Fibroblast of skin of right quadriceps (primary cell): ENCODE results near the gene DGKQ.
"Not testable (repeated sequence)": the region's sequence is repeated elsewhere in the genome, so short reads cannot be mapped to it uniquely, and the experiment has no call there.

Source experiments
- DNase-seq: peaks from one replicate; pipeline ENCODE4 v3.0.0-alpha.2; 2013

The DGKQ gene

DNA sequence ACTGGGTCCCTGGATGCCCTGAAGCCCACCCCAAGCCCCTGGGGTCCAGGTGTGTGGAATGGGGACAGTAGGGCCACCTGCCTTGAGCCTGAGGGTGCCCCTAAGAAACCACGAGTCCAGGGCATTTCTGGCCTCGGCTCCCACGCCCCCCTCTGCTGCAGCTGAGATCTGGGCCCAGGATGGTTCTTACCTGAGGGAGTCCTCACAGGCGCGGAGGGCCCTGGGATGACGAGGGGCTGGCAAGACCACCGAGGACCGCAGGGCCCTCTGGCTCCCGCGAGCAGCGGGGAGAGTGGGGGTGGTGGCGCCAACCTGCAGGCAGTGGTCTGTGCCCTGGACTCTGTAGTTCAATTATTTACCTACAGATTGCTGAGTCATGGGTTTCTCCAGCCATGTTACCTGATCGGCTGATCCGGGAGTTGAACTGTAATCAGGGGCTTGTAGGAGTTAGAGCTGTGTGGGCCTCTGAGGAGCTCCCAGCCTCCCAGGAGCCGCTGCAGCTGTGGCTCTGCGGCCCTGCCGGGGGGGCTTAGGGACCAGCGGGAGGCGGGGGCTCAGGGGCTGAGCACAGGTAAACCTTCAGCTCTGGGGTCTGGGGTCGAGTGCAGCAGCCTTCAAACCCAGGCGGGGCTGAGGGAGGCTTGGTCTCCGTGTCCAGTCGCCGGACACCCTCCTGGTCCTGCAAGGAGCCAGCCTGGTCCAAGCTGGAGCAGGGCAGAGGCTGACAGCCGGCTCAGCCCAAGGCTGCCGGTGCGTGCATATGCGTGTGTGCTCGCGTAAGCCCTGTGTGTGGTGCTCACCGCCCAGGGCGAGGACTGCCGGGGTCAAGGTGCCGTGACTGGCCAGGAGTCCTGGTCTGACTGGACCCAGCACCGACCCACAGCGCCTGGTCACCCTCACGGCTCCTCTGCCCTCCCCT, 20.0 kb upstream of the DGKQ start, which contains the start of gene SLC26A1:
TSS of gene SLC26A1 (minus strand) at position 294 of the 919 bp plus-strand sequence. CDS start 1,701 bp downstream, outside the sequence.
- no peak for DNase-seq

- no peak for DNase-seq
These were observed 19.1 kb upstream of the DGKQ start for GRCh38 chr4:992297-993110.

GRCh38 chr4:991451-992296, 18.3 kb upstream of the DGKQ start:
- DNase-seq, result no peak

GRCh38 chr4:990746-991367, 17.5 kb upstream of the DGKQ start:
- DNase-seq, result no peak

- DNase-seq, result no peak
These were observed 16.5 kb upstream of the DGKQ start for GRCh38 chr4:989722-990471.

DNA sequence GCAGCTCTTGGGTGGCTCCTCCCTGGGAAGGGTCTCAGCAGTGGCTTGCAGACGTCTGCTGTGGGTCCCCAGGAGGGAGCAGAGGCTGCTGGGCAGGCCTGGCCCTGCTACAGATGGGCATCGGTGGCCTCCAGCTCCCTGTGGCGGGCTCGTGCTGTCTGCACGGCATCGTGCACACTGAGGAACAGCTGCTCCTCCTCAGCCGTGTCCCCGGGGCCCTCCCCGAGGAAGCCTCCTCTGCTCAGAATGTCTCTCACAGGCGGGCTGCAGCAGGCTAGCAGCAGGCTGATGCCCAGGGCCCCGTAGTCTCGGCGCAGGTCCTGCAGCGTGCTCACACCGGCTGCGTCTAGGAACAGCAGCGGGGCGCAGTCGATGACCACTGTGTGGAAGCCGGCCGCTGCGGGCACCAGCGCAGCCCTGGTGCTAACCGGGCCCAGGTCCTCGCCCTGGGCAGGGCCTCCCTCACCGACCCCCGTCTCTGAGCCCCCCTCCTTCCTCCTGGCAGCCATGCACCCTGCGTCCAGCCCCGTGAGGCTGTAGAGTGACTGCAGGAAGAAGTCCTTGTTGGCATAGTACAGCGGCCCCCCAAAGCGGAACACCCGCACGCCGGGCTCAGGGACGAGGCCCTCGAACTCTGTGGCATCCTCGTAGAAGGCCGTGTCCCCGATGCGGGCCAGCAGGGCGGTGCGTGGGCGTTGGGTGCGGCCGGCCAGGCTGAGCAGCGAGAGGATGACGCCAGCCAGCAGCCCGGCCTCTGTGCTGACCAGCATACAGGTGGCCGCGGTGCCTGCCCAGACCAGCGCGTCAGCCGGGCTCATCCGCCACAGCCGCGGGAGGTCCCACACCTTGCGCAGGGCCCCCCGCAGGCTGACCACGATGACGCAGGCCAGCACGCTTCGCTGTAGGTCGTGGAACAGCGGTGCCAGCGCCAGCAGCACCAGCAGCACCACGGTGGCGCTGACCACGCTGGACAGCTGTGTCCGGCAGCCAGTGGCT, 15.7 kb upstream of the DGKQ start:
- DNase-seq, result no peak

- DNase-seq, result no peak
These were observed 14.5 kb upstream of the DGKQ start for GRCh38 chr4:987624-988513.

DNA sequence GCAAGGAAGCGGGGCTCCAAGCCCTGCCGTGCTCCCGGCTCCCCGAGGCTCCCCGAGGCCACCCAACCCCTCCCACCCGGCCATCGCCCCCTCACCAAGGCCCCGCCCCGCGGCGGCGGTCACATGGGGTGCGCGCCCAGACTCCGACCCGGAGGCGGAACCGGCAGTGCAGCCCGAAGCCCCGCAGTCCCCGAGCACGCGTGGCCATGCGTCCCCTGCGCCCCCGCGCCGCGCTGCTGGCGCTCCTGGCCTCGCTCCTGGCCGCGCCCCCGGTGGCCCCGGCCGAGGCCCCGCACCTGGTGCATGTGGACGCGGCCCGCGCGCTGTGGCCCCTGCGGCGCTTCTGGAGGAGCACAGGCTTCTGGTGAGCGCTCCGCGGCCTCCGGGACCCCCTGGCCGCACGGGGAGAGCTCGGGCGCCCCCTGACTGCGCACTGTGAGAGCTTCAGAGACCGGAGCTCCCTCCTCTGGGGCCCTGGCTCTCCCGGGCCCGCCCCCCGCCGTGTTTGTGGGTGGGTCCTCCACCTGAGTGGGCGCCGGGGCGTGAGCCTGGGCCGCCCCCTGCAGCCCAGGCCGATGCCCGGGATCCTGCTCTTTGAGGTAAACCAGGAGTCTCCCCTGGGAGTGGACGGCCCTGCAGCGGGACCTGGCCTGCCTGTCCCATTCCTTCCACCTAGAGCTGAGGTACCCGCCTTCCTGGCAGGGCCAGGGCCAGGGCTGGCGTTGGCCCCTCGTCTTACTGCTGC, 13.7 kb upstream of the DGKQ start, which contains the start of gene IDUA:
TSS of gene IDUA (plus strand) at position 166 of the 745 bp plus-strand sequence. CDS start at position 207, 41 bp downstream.
- peak; percentile 63 for DNase-seq

DNA sequence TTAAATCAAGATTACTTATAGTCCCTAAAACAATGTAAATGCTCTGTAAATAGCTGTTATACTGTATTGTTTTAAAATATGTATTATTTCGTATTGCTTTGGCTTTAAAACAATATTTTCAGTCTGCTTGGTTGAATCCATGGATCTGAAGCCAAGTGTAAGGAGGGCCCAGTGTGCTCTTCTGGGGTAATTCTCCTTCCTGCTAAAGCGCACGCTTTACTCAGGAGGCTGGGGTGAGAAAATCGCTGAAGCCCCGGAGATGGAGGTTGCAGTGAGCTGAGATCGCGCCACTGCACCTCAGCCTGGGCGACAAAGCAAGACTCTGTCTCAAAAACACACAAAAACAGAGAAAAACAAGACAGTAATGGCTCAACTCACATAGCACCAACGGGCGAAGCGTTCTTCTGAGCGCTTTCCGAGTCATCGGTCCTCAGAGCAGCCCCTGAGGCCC, 13.1 kb upstream of the DGKQ start:
- no peak for DNase-seq

- peak; percentile 24 for DNase-seq
These were observed 11.9 kb upstream of the DGKQ start for GRCh38 chr4:985123-985830.

GRCh38 chr4:984336-985054, 11.1 kb upstream of the DGKQ start:
- DNase-seq, result no peak

DNA sequence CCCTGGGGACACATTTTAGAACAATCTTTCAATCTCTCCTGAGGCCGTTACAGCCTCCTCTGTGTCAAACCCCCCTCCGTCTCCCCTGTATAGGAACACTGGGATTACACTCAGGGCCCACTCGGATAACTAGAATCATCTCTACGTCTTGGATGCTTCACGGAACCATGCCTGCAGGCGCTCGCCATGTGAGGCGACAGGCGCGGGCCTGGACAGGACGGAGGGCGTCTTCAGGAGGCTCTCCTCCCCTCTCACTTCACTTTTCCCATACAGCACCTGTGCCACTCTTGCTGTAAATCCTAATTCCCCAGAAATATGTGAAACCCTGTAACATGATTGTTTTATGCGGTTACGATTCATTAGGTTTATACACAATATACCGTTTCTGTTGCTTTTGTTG, 9.4 kb upstream of the DGKQ start:
- DNase-seq, result no peak

- no peak for DNase-seq
These were observed 8.9 kb upstream of the DGKQ start for GRCh38 chr4:982291-982690.

GRCh38 chr4:978957-979701, 5.8 kb upstream of the DGKQ start:
- peak; percentile 44 for DNase-seq

DNA sequence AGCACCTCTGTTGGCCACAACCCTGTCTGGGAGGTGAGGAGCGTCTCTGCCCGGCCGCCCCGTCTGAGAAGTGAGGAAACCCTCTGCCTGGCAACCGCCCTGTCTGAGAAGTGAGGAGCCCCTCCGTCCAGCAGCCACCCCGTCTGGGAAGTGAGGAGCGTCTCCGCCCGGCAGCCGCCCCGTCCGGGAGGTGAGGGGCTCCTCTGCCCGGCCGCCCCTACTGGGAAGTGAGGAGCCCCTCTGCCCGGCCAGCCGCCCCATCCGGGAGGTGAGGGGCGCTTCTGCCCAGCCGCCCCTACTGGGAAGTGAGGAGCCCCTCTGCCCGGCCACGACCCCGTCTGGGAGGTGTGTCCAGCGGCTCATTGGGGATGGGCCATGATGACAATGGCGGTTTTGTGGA, 2.6 kb upstream of the DGKQ start:
- DNase-seq, result not testable (repeated sequence)

- DNase-seq, result no peak
These were observed 1.3 kb upstream of the DGKQ start for GRCh38 chr4:974668-975067.
